ENCODE measurements around the gene CALR3.
"Not testable (repeated sequence)": the region's sequence is repeated elsewhere in the genome, so short reads cannot be mapped to it uniquely, and the experiment has no call there.

Gene CALR3

DNA sequence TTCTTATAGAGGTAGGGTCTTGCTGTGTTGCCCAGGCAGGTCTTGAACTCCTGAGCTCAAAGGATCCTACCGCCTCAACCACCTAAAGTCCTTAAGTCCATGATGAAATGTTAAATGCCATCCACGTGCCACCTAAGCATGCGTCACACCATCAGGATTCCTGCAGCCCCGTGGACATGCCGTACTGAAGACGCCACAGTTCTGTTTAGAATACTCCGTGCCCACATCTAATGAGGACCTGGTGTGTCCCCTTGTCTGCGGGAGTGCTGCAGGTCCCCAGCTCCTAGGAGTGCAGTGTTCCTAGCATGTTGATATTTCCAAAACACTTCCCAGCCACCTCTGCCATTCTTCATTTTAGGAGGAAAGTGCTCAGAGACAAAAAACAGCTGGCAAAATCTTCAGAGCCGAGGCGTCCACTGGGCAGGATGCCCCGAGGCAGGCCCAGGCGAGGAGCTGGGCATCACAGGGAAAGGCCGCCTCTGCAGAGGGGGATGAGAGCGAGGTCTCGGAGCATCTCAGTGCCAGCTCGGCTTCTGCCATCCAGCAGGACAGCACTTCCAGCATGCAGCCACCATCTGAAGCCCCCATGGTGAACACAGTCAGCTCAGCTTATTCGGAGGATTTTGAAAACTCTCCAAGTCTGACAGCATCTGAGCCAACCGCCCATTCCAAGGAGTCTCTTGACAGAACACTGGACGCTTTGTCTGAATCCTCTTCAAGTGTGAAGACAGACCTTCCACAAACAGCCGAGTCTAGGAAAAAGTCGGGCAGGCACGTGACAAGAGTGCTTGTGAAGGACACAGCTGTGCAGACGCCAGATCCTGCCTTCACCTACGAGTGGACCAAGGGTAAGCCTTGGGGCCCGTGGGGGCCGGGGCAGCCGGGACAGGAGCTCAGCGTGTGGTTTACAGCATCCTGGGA, 13.4 kb upstream of the CALR3 start:
- ChIA-PET POLR2A (ENCODE audit: low non-redundant PET) (no interaction called here), CTCF (interaction anchor here (0.6 kb wide), 1 partner anchor 225 kb away, joined by 3 read pairs; no protein-coding TSS in a partner anchor)
- no peak for DNase-seq (ENCODE audit: low spot score)
- TF ChIP-seq, protein P1, sequence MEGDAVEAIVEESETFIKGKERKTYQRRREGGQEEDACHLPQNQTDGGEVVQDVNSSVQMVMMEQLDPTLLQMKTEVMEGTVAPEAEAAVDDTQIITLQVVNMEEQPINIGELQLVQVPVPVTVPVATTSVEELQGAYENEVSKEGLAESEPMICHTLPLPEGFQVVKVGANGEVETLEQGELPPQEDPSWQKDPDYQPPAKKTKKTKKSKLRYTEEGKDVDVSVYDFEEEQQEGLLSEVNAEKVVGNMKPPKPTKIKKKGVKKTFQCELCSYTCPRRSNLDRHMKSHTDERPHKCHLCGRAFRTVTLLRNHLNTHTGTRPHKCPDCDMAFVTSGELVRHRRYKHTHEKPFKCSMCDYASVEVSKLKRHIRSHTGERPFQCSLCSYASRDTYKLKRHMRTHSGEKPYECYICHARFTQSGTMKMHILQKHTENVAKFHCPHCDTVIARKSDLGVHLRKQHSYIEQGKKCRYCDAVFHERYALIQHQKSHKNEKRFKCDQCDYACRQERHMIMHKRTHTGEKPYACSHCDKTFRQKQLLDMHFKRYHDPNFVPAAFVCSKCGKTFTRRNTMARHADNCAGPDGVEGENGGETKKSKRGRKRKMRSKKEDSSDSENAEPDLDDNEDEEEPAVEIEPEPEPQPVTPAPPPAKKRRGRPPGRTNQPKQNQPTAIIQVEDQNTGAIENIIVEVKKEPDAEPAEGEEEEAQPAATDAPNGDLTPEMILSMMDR (conservative IDR thresholded peaks at IDR 0.05; ENCODE audit: low read depth) = no peak
- peak overlapping the region; percentile 18 for H3K27ac ChIP-seq

DNA sequence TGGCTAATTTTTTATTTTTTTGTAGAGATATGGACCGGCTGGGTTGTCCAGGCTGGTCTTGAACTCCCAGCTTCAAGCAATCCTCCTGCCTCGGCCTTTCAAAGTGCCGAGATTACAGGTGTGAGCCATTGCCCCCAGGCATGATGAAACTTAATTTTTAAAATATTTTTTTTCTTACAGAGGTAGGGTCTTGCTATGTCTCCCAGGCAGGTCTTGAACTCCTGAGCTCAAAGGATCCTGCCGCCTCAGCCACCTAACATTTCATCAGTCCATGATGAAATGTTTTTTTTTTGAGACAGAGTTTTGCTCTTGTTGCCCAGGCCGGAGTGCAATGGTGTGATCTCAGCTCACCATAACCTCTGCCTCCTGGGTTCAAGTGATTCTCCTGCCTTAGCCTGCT, 12.6 kb upstream of the CALR3 start:
- H3K27ac ChIP-seq = peak overlapping the region; percentile 18; the same call in 1 of the 2 replicates
- TF ChIP-seq, protein P1 (conservative IDR thresholded peaks at IDR 0.05; ENCODE audit: low read depth) = no peak
- CTCF ChIA-PET = no interaction called here
- no peak for DNase-seq (ENCODE audit: low spot score)
- POLR2A ChIA-PET (ENCODE audit: low non-redundant PET) = no interaction called here

DNA sequence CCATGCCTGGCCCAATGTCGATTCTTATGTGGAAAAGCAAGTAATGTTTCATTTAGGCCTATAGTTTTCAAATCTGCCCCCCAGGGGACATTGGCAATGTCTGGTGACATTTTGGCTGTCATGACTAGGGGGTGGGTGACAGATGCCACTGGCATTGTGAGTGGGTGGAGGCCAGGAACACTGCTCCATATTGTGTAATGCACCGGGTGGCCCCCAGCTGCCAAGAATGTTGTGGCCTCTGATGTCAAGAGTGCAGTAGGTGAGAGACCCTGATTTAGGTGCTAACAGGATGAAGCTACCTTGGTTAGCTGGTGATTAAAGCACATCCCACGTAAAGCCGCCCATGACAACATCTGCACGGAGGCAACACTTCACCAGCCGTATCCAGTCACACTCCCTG, 11.0 kb upstream of the CALR3 start:
- POLR2A ChIA-PET (ENCODE audit: low non-redundant PET) = no interaction called here
- TF ChIP-seq, protein P1 (conservative IDR thresholded peaks at IDR 0.05; ENCODE audit: low read depth) = no peak

DNA sequence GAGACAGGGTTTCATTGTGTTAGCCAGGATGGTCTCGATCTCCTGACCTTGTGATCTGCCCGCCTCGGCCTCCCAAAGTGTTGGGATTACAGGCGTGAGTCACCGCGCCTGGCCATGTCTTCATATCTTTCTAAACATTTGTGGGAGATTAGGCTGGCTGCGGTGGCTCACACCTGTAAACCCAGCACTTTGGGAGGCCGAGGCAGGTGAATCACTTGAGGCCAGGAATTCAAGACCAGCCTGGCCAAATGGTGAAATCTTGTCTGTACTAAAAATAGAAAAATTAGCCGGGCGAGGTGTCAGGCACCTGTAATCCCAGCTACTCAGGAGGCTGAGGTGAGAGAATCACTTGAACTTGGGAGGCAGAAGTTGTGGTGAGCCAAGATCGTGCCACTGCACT, 10.2 kb upstream of the CALR3 start:
- CTCF ChIA-PET; POLR2A ChIA-PET (ENCODE audit: low non-redundant PET); H3K27ac ChIP-seq; DNase-seq (ENCODE audit: low spot score): not testable (repeated sequence)

More for the DNA sequence above, 11.0 kb upstream of the CALR3 start:
- H3K27ac ChIP-seq = peak overlapping the region; percentile 11; the same call in 1 of the 2 replicates
- CTCF ChIA-PET = no interaction called here
- DNase-seq (ENCODE audit: low spot score) = no peak

DNA sequence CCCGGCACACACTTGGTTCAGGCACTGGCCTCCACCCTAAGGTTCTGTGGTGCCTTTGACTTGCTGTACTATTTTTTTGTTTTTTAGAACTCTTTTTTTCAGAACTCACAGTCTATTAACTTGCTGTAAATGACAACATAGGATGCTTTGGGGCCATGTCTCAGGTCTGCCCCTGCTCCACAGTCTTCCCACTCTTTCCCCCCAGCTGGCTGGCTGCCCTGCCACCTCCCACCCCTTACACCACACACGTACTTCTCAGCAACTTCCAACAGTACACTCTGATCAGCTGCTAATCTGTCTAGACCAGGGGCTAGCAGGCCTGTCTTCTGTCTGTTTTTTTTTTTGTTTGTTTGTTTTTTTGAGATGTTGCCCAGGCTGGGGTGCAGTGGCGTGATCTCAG, 8.3 kb upstream of the CALR3 start:
- DNase-seq (ENCODE audit: low spot score) = no peak
- ChIA-PET POLR2A (ENCODE audit: low non-redundant PET) (no interaction called here), CTCF (no interaction called here)
- H3K27ac ChIP-seq = peak overlapping the region; percentile 7; the same call in 1 of the 2 replicates
- TF ChIP-seq, protein P1 (conservative IDR thresholded peaks at IDR 0.05; ENCODE audit: low read depth) = no peak

DNA sequence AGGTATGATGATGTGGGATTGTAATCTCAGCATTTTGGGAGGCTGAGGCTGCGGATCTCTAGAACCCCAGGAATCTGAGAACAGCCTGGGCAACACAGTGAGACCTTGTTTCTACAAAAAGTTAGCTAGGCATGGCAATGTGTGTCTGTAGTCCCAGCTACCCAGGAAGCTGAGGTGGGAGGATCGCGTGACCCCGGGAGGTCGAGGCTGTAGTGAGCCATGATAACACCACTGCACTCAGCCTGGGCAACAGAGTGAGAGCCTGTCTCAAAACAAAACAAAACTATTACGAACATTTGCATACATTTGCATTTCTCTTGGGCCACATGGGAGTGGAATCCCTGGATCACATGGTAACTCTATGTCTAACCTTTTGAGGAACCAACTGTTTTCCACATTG, 1.9 kb upstream of the CALR3 start:
- no peak for DNase-seq (ENCODE audit: low spot score)
- TF ChIP-seq, protein P1 (conservative IDR thresholded peaks at IDR 0.05; ENCODE audit: low read depth) = no peak
- no peak overlapping the region for H3K27ac ChIP-seq
- POLR2A ChIA-PET (ENCODE audit: low non-redundant PET) = no interaction called here
- CTCF ChIA-PET = no interaction called here

DNA sequence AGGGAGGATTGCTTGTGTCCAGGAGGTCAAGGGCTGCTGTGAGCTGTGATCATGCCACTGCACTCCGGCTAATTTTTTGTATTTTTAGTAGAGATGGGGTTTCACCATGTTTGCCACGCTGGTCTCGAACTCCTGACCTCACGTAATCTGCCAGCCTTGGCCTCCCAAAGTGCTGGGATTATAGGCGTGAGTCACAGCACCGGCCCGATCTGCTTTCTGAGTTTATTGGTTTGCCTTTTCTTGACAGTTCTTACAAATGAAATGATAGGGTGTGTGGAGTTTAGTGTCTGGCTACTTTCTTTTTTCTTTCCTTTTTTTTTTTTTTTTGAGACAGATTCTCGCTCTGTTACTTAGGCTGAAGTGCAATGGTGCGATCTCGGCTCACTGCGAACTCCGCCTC, 1.1 kb upstream of the CALR3 start:
- POLR2A ChIA-PET (ENCODE audit: low non-redundant PET) = no interaction called here
- DNase-seq (ENCODE audit: low spot score) = no peak

More for the DNA sequence above, 1.1 kb upstream of the CALR3 start:
- peak overlapping the region; percentile 68 for H3K27ac ChIP-seq
- TF ChIP-seq, protein P1 (conservative IDR thresholded peaks at IDR 0.05; ENCODE audit: low read depth) = no peak
- CTCF ChIA-PET = no interaction called here
